ENCODE data around the gene HVCN1.

DNA sequence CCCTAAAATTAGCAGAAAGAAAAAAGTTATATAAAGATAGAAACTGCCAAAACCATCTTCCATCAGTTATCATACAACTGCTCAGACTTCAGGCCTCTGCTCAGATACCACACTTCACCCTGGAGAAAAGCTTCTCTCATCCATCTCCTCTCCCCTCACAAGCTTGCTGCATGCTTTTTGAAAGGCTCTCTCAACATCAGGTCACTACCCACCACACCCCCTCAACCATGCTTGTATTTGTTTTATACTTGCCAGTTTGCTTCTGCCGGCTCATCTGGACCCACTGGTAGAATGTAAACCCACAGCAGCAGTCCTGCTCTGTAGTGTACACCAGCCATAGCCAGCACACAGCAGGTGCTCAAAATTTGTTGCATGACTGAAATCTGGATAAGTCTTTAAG is 45.0 kb upstream of the HVCN1 start:
- TF ChIP-seq POLR2A (IDR thresholded peaks at IDR 0.05; ENCODE audit: low read length) (no peak), GATA1 (IDR thresholded peaks at IDR 0.05; ENCODE audit: low read depth, low read length) (no peak)

Data from erythroblast (primary cell).